ENCODE data around the gene PLK1.
A peak's percentile ranks its signal among the peaks of the same experiment; 100 is the strongest.
"Not testable (repeated sequence)": the region's sequence is repeated elsewhere in the genome, so short reads cannot be mapped to it uniquely, and the experiment has no call there.

PLK1 gene

GRCh38 chr16:23678430-23679273 lies at the start of gene PLK1:
Gene PLK1 (plus strand): TSS chr16:23678889. CDS start chr16:23678933, 44 bp downstream.
- peak; percentile 93 for DNase-seq

GRCh38 chr16:23629516-23629915 lies 49.2 kb upstream of the PLK1 start:
- DNase-seq: no peak

GRCh38 chr16:23631874-23632273 lies 46.8 kb upstream of the PLK1 start:
- not testable (repeated sequence) for DNase-seq

- DNase-seq: no peak
Observed at GRCh38 chr16:23634461-23635036, 44.1 kb upstream of the PLK1 start.

- no peak for DNase-seq
Observed at GRCh38 chr16:23635958-23636357, 42.7 kb upstream of the PLK1 start.

- no peak for DNase-seq
Observed at GRCh38 chr16:23640615-23640930, 38.1 kb upstream of the PLK1 start.

GRCh38 chr16:23640931-23641765 lies 37.5 kb upstream of the PLK1 start, which contains the start of the genes DCTN5 and PALB2:
Gene DCTN5 (plus strand): TSS chr16:23641466. CDS start chr16:23641543, 77 bp downstream.
Gene PALB2 (minus strand): TSS chr16:23641310. CDS start chr16:23641157, 153 bp downstream.
- peak; percentile 96 for DNase-seq

- DNase-seq: no peak
Observed at GRCh38 chr16:23642246-23642774, 36.4 kb upstream of the PLK1 start.

GRCh38 chr16:23650674-23651416 lies 27.8 kb upstream of the PLK1 start:
- peak; percentile 39 for DNase-seq

- DNase-seq: peak; percentile 20
Observed at GRCh38 chr16:23651943-23652468, 26.7 kb upstream of the PLK1 start.

GRCh38 chr16:23663918-23664317 lies 14.8 kb upstream of the PLK1 start:
- peak; percentile 41 for DNase-seq

- DNase-seq: no peak
Observed at GRCh38 chr16:23666571-23667354, 11.9 kb upstream of the PLK1 start.

GRCh38 chr16:23667355-23667659 lies 11.4 kb upstream of the PLK1 start:
- no peak for DNase-seq

- DNase-seq: no peak
Observed at GRCh38 chr16:23668225-23668624, 10.5 kb upstream of the PLK1 start.

GRCh38 chr16:23668873-23669272 lies 9.8 kb upstream of the PLK1 start:
- no peak for DNase-seq

GRCh38 chr16:23670137-23670776 lies 8.4 kb upstream of the PLK1 start:
- peak; percentile 93 for DNase-seq

GRCh38 chr16:23673971-23674614 lies 4.6 kb upstream of the PLK1 start:
- DNase-seq: no peak

- no peak for DNase-seq
Observed at GRCh38 chr16:23676924-23677480, 1.7 kb upstream of the PLK1 start.

- peak; percentile 45 for DNase-seq
Observed at GRCh38 chr16:23679274-23679985, 741 bp downstream of the PLK1 start.

- DNase-seq: no peak
Observed at GRCh38 chr16:23679986-23680336, 1.3 kb downstream of the PLK1 start.
